ENCODE results near the gene WWOX. TPM values are rescaled to one million over a fixed set of nuclear protein-coding genes. Genes with fewer than 3 reads are reported as not detected.
A peak's percentile ranks its signal among the peaks of the same experiment; 100 is the strongest.

The WWOX gene
- total RNA-seq, 1 experiment from 2014 or later: 15.6 TPM

DNA sequence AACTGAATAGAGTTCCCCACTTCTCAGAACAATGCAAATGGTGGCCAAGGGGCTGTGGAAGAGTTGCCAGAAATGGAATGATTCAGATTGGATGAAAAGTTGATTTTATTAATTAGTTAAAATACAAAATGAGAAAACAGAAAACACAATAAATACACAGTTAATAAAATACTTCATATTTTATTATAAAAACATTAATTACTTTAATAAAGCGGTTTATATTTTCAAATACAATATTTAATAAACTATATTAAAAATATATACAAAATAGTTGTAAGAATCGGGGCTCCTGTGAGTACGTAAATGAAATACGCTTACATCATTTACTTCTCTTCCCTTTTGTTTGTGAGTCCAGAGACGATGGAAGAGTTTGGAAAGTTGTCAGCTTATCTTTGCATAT, 507.6 kb downstream of the WWOX start:
- WGBS (ENCODE audit: extremely low coverage, insufficient read length, low lambda C conversion rate): 100% methylated on average over 1 of the region's 5 CpGs
- Histone ChIP-seq H2BK20ac (ENCODE audit: low read depth, low read length, poor library complexity, severe bottlenecking) (no peak overlapping the region), H3K4me1 (ENCODE audit: insufficient read depth, low read length) (peaks cover 15% of the 10 kb centered on the region), H2BK15ac (ENCODE audit: low read depth, low read length) (no peak overlapping the region), H4K8ac (replicated peaks; ENCODE audit: insufficient read length, low read depth, low read length) (no peak overlapping the region), H2BK5ac (ENCODE audit: insufficient read length, low read length) (no peak overlapping the region), H2AFZ (ENCODE audit: low read length) (no peak overlapping the region), H2BK12ac (ENCODE audit: insufficient read length, low read depth, low read length) (no peak overlapping the region), H4K91ac (ENCODE audit: insufficient read length, low read depth, low read length) (no peak overlapping the region), H3K9me3 (ENCODE audit: control insufficient read depth, low read depth, low read length) (no peaks in the 10 kb centered on the region), H4K20me1 (ENCODE audit: control insufficient read depth, insufficient read depth, insufficient read length) (no peaks in the 10 kb centered on the region), H2AK5ac (ENCODE audit: insufficient read length, low read length) (no peak overlapping the region), H4K5ac (ENCODE audit: insufficient read length, low read depth, low read length) (no peak overlapping the region), H3K27ac (ENCODE audit: insufficient read length, low read depth, low read length) (no peak overlapping the region), H3T11ph (ENCODE audit: low read length) (no peak overlapping the region), H3K18ac (ENCODE audit: insufficient read length, low read depth, low read length) (no peak overlapping the region), H3K56ac (ENCODE audit: insufficient read length, low read depth, low read length) (no peak overlapping the region), H3K4me2 (ENCODE audit: insufficient read depth, insufficient read length, low read length) (peak overlapping the region; percentile 44), H2BK120ac (ENCODE audit: low read depth, low read length, poor library complexity, severe bottlenecking) (no peak overlapping the region), H3K23me2 (ENCODE audit: insufficient read length, low read depth, low read length, poor library complexity, severe bottlenecking) (no peaks in the 10 kb centered on the region), H3K23ac (ENCODE audit: insufficient read length, low read depth, low read length) (no peak overlapping the region), H3K9ac (ENCODE audit: extremely low read depth, insufficient read length, low read length) (no peak overlapping the region), H3K14ac (ENCODE audit: insufficient read depth, low read length) (no peak overlapping the region), H3K79me1 (ENCODE audit: insufficient read depth, low read depth, low read length, poor library complexity, severe bottlenecking) (no peaks in the 10 kb centered on the region), H3K27me3 (ENCODE audit: insufficient read depth, low read length) (no peaks in the 10 kb centered on the region), H3K4ac (ENCODE audit: low read depth, low read length) (no peak overlapping the region), H3K79me2 (ENCODE audit: insufficient read depth, low read length) (no peaks in the 10 kb centered on the region)
- 0 out of 5 replicates have a peak overlapping the region, but pooled peaks of 1 of the 2 experiments have one; percentile 37 for H3K4me3 Mint-ChIP-seq
- H3K9me3 Mint-ChIP-seq: no peaks in the 10 kb centered on the region
- no peaks in the 10 kb centered on the region for H3K27me3 Mint-ChIP-seq (ENCODE audit: low read depth)
- TF ChIP-seq, protein P1, sequence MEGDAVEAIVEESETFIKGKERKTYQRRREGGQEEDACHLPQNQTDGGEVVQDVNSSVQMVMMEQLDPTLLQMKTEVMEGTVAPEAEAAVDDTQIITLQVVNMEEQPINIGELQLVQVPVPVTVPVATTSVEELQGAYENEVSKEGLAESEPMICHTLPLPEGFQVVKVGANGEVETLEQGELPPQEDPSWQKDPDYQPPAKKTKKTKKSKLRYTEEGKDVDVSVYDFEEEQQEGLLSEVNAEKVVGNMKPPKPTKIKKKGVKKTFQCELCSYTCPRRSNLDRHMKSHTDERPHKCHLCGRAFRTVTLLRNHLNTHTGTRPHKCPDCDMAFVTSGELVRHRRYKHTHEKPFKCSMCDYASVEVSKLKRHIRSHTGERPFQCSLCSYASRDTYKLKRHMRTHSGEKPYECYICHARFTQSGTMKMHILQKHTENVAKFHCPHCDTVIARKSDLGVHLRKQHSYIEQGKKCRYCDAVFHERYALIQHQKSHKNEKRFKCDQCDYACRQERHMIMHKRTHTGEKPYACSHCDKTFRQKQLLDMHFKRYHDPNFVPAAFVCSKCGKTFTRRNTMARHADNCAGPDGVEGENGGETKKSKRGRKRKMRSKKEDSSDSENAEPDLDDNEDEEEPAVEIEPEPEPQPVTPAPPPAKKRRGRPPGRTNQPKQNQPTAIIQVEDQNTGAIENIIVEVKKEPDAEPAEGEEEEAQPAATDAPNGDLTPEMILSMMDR (conservative IDR thresholded peaks at IDR 0.05): no peak
- no peak for DNase-seq
- no peaks in the 10 kb centered on the region; a peak in 1 of 7 replicates for H3K36me3 Mint-ChIP-seq (ENCODE audit: insufficient read depth in 1 of 3, low read depth in 3 of 3)
- peak overlapping the region in 1 of 3 experiments; percentile 29; a peak in 1 of 7 replicates for H3K27ac Mint-ChIP-seq
- peaks cover 51 to 57% of the 10 kb centered on the region in 2 experiments for H3K4me1 Mint-ChIP-seq
